Effector CD4-positive, alpha-beta T cell (primary cell): ENCODE results near the gene MEGF11.

Experiments
- DNase-seq: peaks from one replicate; pipeline ENCODE4 v3.0.0-alpha.2; 2020

The MEGF11 gene

GRCh38 chr15:66169023-66169422, 84.5 kb downstream of the MEGF11 start:
- no peak for DNase-seq

GRCh38 chr15:66167854-66168253, 85.7 kb downstream of the MEGF11 start:
- DNase-seq = no peak

- no peak for DNase-seq
Observed at GRCh38 chr15:66165856-66166255, 87.7 kb downstream of the MEGF11 start.

- no peak for DNase-seq
Observed at GRCh38 chr15:66164788-66165187, 88.8 kb downstream of the MEGF11 start.

- DNase-seq = no peak
Observed at GRCh38 chr15:66163553-66163952, 90.0 kb downstream of the MEGF11 start.

- no peak for DNase-seq
Observed at GRCh38 chr15:66162286-66162685, 91.3 kb downstream of the MEGF11 start.

GRCh38 chr15:66161575-66162118, 91.9 kb downstream of the MEGF11 start:
- no peak for DNase-seq

- no peak for DNase-seq
Observed at GRCh38 chr15:66161108-66161507, 92.4 kb downstream of the MEGF11 start.

- DNase-seq = no peak
Observed at GRCh38 chr15:66157507-66157906, 96.0 kb downstream of the MEGF11 start.

GRCh38 chr15:66156310-66156975, 97.1 kb downstream of the MEGF11 start:
- DNase-seq = no peak

GRCh38 chr15:66155065-66155464, 98.5 kb downstream of the MEGF11 start:
- no peak for DNase-seq

- DNase-seq = no peak
Observed at GRCh38 chr15:66154581-66154980, 99.0 kb downstream of the MEGF11 start.

GRCh38 chr15:66153549-66154415, 99.8 kb downstream of the MEGF11 start:
- no peak for DNase-seq

GRCh38 chr15:66152650-66153049, 100.9 kb downstream of the MEGF11 start:
- DNase-seq = no peak

GRCh38 chr15:66151809-66152208, 101.7 kb downstream of the MEGF11 start:
- no peak for DNase-seq

GRCh38 chr15:66149871-66150270, 103.7 kb downstream of the MEGF11 start:
- DNase-seq = no peak

- no peak for DNase-seq
Observed at GRCh38 chr15:66148187-66148586, 105.4 kb downstream of the MEGF11 start.

- DNase-seq = no peak
Observed at GRCh38 chr15:66147440-66147839, 106.1 kb downstream of the MEGF11 start.

GRCh38 chr15:66145726-66146182, 107.8 kb downstream of the MEGF11 start:
- DNase-seq = no peak

GRCh38 chr15:66144978-66145725, 108.4 kb downstream of the MEGF11 start:
- DNase-seq = no peak

- DNase-seq = no peak
Observed at GRCh38 chr15:66142285-66142684, 111.3 kb downstream of the MEGF11 start.

- DNase-seq = no peak
Observed at GRCh38 chr15:66139591-66140207, 113.9 kb downstream of the MEGF11 start.
